HEK293T (cell line): Measurements from ENCODE around the gene PGAM2.

ENCODE experiments used
- CTCF ChIA-PET: fragments of 350-600 bp; formaldehyde crosslinking; extraction: SDS; loops from one replicate; lab custom pipeline; 2021; ENCODE audit warnings: antibody characterized with exemption, inconsistent platforms; lab: Yijun Ruan, JAX
- POLR2A ChIA-PET: fragments of 350-600 bp; formaldehyde crosslinking; extraction: SDS; loops from one replicate; lab custom pipeline; 2020; ENCODE audit warnings: antibody characterized with exemption, inconsistent platforms; lab: Yijun Ruan, JAX
- DNase-seq: peaks from one replicate; pipeline ENCODE4 v3.0.0; 2012; ENCODE audit warnings: mixed read lengths; ENCODE audit errors: extremely low spot score
- ARNT ChIP-seq: fragments of 450-650 bp; IDR thresholded peaks from 2 replicates; pipeline ENCODE4 v1.6.1; 2017; ENCODE audit warnings: mild to moderate bottlenecking
- BHLHE40 ChIP-seq: fragments of 450-650 bp; IDR thresholded peaks from 2 replicates; pipeline ENCODE4 v1.6.1; 2016; ENCODE audit warnings: mild to moderate bottlenecking, moderate library complexity, borderline replicate concordance
- CTBP1 ChIP-seq: fragments of 450-650 bp; IDR thresholded peaks from 2 replicates; pipeline ENCODE4 v1.6.1; 2016; ENCODE audit warnings: borderline replicate concordance
- ELF4 ChIP-seq: fragments of 450-650 bp; IDR thresholded peaks from 2 replicates; pipeline ENCODE4 v1.6.1; 2017; ENCODE audit warnings: antibody characterized with exemption
- FOXA1 ChIP-seq: fragments of 450-650 bp; IDR thresholded peaks from 2 replicates; pipeline ENCODE4 v1.6.1; 2016; ENCODE audit warnings: mild to moderate bottlenecking
- FOXK2 ChIP-seq: fragments of 450-650 bp; IDR thresholded peaks from 2 replicates; pipeline ENCODE4 v1.6.1; 2016; ENCODE audit warnings: mild to moderate bottlenecking
- FOXM1 ChIP-seq: fragments of 450-650 bp; IDR thresholded peaks from 2 replicates; pipeline ENCODE4 v1.6.1; 2017; ENCODE audit warnings: mild to moderate bottlenecking, borderline replicate concordance
- HDGF ChIP-seq: fragments of 450-650 bp; IDR thresholded peaks from 2 replicates; pipeline ENCODE4 v1.6.1; 2017; ENCODE audit warnings: antibody characterized with exemption, borderline replicate concordance
- L3MBTL2 ChIP-seq: fragments of 450-650 bp; conservative IDR thresholded peaks from 2 replicates; pipeline ENCODE4 v1.6.1; 2016; ENCODE audit warnings: mild to moderate bottlenecking
- LEF1 ChIP-seq: fragments of 450-650 bp; IDR thresholded peaks from 2 replicates; pipeline ENCODE4 v1.6.1; 2017; ENCODE audit warnings: mild to moderate bottlenecking, borderline replicate concordance
- NFRKB ChIP-seq: fragments of 450-650 bp; IDR thresholded peaks from 2 replicates; pipeline ENCODE4 v1.6.1; 2016; ENCODE audit warnings: mild to moderate bottlenecking, moderate library complexity
- PKNOX1 ChIP-seq: fragments of 450-650 bp; IDR thresholded peaks from 2 replicates; pipeline ENCODE4 v1.6.1; 2016
- SP1 ChIP-seq: fragments of 450-650 bp; IDR thresholded peaks from 2 replicates; pipeline ENCODE4 v1.6.1; 2017
- SUZ12 ChIP-seq: fragments of 450-650 bp; IDR thresholded peaks from 2 replicates; pipeline ENCODE4 v1.6.1; 2016; ENCODE audit warnings: mild to moderate bottlenecking
- TARDBP ChIP-seq: fragments of 450-650 bp; IDR thresholded peaks from 2 replicates; pipeline ENCODE4 v1.6.1; 2016
- ZNF384 ChIP-seq: fragments of 450-650 bp; IDR thresholded peaks from 2 replicates; pipeline ENCODE4 v1.6.1; 2016

The PGAM2 gene

DNA sequence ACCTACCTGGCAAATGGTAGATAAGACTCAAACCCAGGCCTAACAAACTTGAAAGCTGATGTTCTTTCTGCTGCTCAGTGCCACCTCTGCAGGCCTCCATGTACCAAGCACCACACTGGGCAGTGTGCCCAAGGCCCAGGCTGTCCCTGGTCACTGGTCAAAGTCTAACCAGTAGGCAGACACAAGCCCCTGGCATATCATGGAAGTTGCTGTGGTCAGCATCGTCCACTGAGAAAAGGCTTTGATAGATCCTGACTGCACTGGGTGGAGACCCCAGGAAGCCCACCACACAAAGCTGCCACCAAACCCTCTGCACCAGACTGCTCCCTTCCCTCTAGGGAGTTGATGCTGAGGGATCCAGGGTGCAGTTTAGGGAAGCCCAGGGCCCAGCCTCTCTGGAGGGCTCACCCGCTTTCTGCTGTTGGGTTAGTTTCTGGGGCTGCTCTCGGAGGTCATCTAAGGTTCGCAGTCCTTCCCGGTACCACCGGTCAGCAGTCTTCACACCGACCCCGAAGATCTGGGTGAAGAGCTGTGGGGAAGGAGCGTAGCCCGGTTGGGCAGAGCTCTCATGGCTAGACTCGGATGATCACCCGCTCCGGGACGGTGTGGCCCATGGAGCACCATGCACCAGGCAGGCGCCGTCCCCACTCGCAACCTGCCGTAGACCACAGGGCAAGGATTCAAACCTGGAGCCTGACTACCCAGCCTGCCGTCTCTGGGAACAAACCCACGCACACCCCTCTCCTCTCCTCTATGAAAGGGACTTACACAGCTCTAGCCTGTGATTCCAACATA lies 10.9 kb upstream of the PGAM2 start:
- CTCF ChIA-PET, result no interaction called here
- POLR2A ChIA-PET, result interaction anchor here (1.5 to 2.0 kb wide), 2 partner anchors 9 to 47 kb away, joined by 5 to 6 read pairs; partner anchors contain the start of gene POLD2
- no peak for TF ChIP-seq ZNF384
- no peak for TF ChIP-seq FOXM1
- TF ChIP-seq LEF1, result no peak
- no peak for TF ChIP-seq SUZ12
- no peak for TF ChIP-seq BHLHE40
- TF ChIP-seq ARNT, result no peak
- TF ChIP-seq FOXA1, result no peak
- no peak for TF ChIP-seq L3MBTL2
- TF ChIP-seq FOXK2, result no peak
- no peak for TF ChIP-seq PKNOX1
- no peak for TF ChIP-seq SP1
- TF ChIP-seq CTBP1, result no peak
- no peak for TF ChIP-seq HDGF
- no peak for TF ChIP-seq TARDBP
- TF ChIP-seq ELF4, result no peak
- no peak for TF ChIP-seq NFRKB
- DNase-seq, result no peak

DNA sequence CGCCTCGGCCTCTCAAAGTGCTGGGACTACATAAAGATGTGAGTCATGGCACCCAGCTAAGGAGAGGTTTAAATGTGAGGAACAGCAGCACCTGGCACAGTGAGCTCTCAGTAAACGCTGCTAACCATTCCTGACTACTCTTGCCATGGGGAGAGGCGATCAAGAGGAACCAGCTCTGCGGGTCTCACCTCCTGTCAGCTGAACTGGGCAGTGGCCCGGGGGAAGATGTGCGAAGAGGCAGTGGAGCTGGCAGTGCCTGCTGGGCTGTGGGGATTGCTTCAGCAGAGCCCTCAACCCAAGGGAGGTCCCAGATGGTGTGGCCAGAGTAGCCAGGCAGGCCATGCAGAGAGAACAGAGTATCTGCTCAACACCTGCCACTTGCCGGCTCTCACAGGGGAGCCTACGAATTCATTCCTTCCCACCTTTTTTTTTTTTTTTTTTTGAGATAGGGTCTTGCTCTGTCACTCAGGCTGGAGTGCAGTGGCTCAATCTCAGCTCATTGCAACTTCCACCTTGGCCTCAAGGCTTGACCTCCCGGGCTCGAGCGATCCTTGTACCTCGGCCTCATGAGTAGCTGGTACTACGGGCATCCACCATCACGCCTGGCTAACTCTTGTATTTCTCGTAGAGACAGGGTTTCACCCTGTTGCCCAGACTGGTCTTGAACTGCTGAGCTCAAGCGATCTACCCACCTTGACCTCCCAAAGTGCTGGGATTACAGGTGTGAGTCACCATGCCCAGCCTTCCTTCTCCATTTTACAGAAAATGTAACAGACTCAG lies 10.1 kb upstream of the PGAM2 start:
- DNase-seq, result no peak
- TF ChIP-seq PKNOX1, result no peak
- no peak for TF ChIP-seq TARDBP
- no peak for TF ChIP-seq ELF4
- no peak for TF ChIP-seq SP1
- no peak for TF ChIP-seq ARNT
- CTCF ChIA-PET, result interaction anchor here (0.6 kb wide), 1 partner anchor 121 kb away, joined by 3 read pairs; no protein-coding TSS in a partner anchor
- POLR2A ChIA-PET, result interaction anchor here (0.9 to 2.0 kb wide), 5 partner anchors 8 to 206 kb away, joined by 3 to 6 read pairs (median 5); partner anchors contain the start of genes DBNL, MRPS24 and POLD2

GRCh38 chr7:44074349-44074695 lies 9.0 kb upstream of the PGAM2 start:
- ChIA-PET POLR2A (interaction anchor here (2.0 kb wide), 1 partner anchor 49 kb away, joined by 5 read pairs; the partner anchor contains the start of gene POLD2), CTCF (no interaction called here)
- DNase-seq, result no peak
- TF ChIP-seq CTBP1, result no peak
- TF ChIP-seq ELF4, result no peak
- TF ChIP-seq L3MBTL2, result no peak
- TF ChIP-seq FOXA1, result no peak
- no peak for TF ChIP-seq HDGF
- no peak for TF ChIP-seq SUZ12
- no peak for TF ChIP-seq ZNF384
- TF ChIP-seq PKNOX1, result no peak
- TF ChIP-seq BHLHE40, result no peak
- TF ChIP-seq ARNT, result no peak
- no peak for TF ChIP-seq TARDBP
- TF ChIP-seq FOXM1, result no peak

GRCh38 chr7:44073664-44074348 lies 8.4 kb upstream of the PGAM2 start:
- DNase-seq, result no peak
- TF ChIP-seq PKNOX1 (no peak), FOXM1 (no peak), FOXA1 (no peak), BHLHE40 (no peak), L3MBTL2 (no peak), TARDBP (no peak), ARNT (no peak), ELF4 (no peak), FOXK2 (no peak), SUZ12 (no peak), NFRKB (no peak), HDGF (no peak), ZNF384 (no peak)
- CTCF ChIA-PET, result no interaction called here
- POLR2A ChIA-PET, result no interaction called here
